Progenitor cell of endocrine pancreas (in vitro differentiated cells): ENCODE data around the gene FITM1. TPM values are rescaled to one million over a fixed set of nuclear protein-coding genes. Genes with fewer than 3 reads are reported as not detected.

Source experiments
- DNase-seq: peaks from one replicate; pipeline ENCODE4 v3.0.0; 2021; ENCODE audit warnings: low spot score; ENCODE audit not compliant: unreplicated experiment
- H3K27ac Mint-ChIP-seq: 2 replicates; pipeline ENCODE4 v1.8.0; 2021; ENCODE audit warnings: mild to moderate bottlenecking, moderate library complexity, mixed read lengths
- H3K27me3 Mint-ChIP-seq: 2 replicates; pipeline ENCODE4 v1.8.0; 2021; ENCODE audit warnings: mixed read lengths
- H3K36me3 Mint-ChIP-seq: 2 replicates; pipeline ENCODE4 v1.8.0; 2022; ENCODE audit warnings: mixed read lengths; ENCODE audit not compliant: insufficient read depth
- H3K4me1 Mint-ChIP-seq: 2 replicates; pipeline ENCODE4 v1.8.0; 2021; ENCODE audit warnings: low read depth, mixed read lengths
- H3K4me3 Mint-ChIP-seq: 2 replicates; pipeline ENCODE4 v1.8.0; 2021; ENCODE audit warnings: low read depth, mild to moderate bottlenecking, moderate library complexity, mixed read lengths
- H3K9me3 Mint-ChIP-seq: 2 replicates; pipeline ENCODE4 v1.8.0; 2021; ENCODE audit warnings: low read depth, mixed read lengths
- CTCF ChIP-seq: fragments of 200-600 bp; sonication (generic); IDR thresholded peaks from one replicate; pipeline ENCODE4 v1.5.0; 2021; ENCODE audit warnings: antibody characterized with exemption, mild to moderate bottlenecking; ENCODE audit not compliant: unreplicated experiment
- total RNA-seq: library from RNA; stranded (reverse); gene quantifications from 2 replicates; pipeline ENCODE4 v1.2.1, GENCODE V29; 2021

The FITM1 gene
- total RNA-seq, 1 donor from 2014 or later = 1.9 TPM

- Mint-ChIP-seq H3K27ac (peak overlapping the region; percentile 49), H3K4me1 (peaks cover 27% of the 10 kb centered on the region), H3K4me3 (no peak overlapping the region), H3K9me3 (no peaks in the 10 kb centered on the region), H3K27me3 (no peaks in the 10 kb centered on the region), H3K36me3 (peaks cover 3% of the 10 kb centered on the region)
- TF ChIP-seq CTCF = no peak
- DNase-seq = no peak
Measured at GRCh38 chr14:24145219-24145618, 14.8 kb downstream of the FITM1 start.

- Mint-ChIP-seq H3K27ac (peak overlapping the region; percentile 97), H3K36me3 (peaks cover 7% of the 10 kb centered on the region), H3K9me3 (no peaks in the 10 kb centered on the region), H3K27me3 (no peaks in the 10 kb centered on the region), H3K4me1 (peaks cover 23% of the 10 kb centered on the region), H3K4me3 (peak overlapping the region; percentile 99)
- DNase-seq = no peak
- TF ChIP-seq CTCF = no peak
Measured at GRCh38 chr14:24145690-24146452, 15.4 kb downstream of the FITM1 start.

GRCh38 chr14:24146453-24146977 lies 16.1 kb downstream of the FITM1 start, which contains the start of gene PSME2:
TSS of gene PSME2 (minus strand) at chr14:24146610. CDS start at chr14:24146581, 29 bp downstream.
- H3K36me3 Mint-ChIP-seq = peaks cover 7% of the 10 kb centered on the region
- TF ChIP-seq CTCF = peak; percentile 12

GRCh38 chr14:24146978-24147760 lies 16.7 kb downstream of the FITM1 start, which contains the start of gene RNF31:
TSS of gene RNF31 (plus strand) at chr14:24147498. CDS start at chr14:24147699, 201 bp downstream.
- Mint-ChIP-seq H3K36me3 (peaks cover 9% of the 10 kb centered on the region), H3K27me3 (no peaks in the 10 kb centered on the region), H3K4me1 (peaks cover 18% of the 10 kb centered on the region), H3K9me3 (no peaks in the 10 kb centered on the region), H3K27ac (peak within 1 kb of the TSS; percentile 97), H3K4me3 (peak within 1 kb of the TSS; percentile 99)
- peak; percentile 90 for DNase-seq
- no peak for TF ChIP-seq CTCF

More at GRCh38 chr14:24146453-24146977, 16.1 kb downstream of the FITM1 start, which contains the start of gene PSME2:
- peak; percentile 96 for DNase-seq
- H3K4me1 Mint-ChIP-seq = peaks cover 22% of the 10 kb centered on the region
- H3K4me3 Mint-ChIP-seq = peak within 1 kb of the TSS; percentile 99
- H3K9me3 Mint-ChIP-seq = no peaks in the 10 kb centered on the region
- no peaks in the 10 kb centered on the region for H3K27me3 Mint-ChIP-seq
- H3K27ac Mint-ChIP-seq = peak within 1 kb of the TSS; percentile 97

GRCh38 chr14:24147761-24148428 lies 17.4 kb downstream of the FITM1 start:
- no peak for TF ChIP-seq CTCF
- no peak for DNase-seq
- H3K4me1 Mint-ChIP-seq = peaks cover 18% of the 10 kb centered on the region
- H3K27me3 Mint-ChIP-seq = no peaks in the 10 kb centered on the region
- H3K9me3 Mint-ChIP-seq = no peaks in the 10 kb centered on the region
- H3K27ac Mint-ChIP-seq = peak overlapping the region; percentile 87
- peaks cover 9% of the 10 kb centered on the region for H3K36me3 Mint-ChIP-seq
- H3K4me3 Mint-ChIP-seq = peak overlapping the region; percentile 99
